HG03025 (cell line): ENCODE measurements around the gene NDUFS1.
"Not testable (repeated sequence)": the region's sequence is repeated elsewhere in the genome, so short reads cannot be mapped to it uniquely, and the experiment has no call there.

Experiments used
- ATAC-seq: cut with Tn5 transposase; IDR thresholded peaks from one replicate; pipeline ENCODE4 v1.9.1; 2021; ENCODE audit warnings: mild to moderate bottlenecking, moderate library complexity; ENCODE audit not compliant: unreplicated experiment, low FRiP score

NDUFS1 gene

DNA sequence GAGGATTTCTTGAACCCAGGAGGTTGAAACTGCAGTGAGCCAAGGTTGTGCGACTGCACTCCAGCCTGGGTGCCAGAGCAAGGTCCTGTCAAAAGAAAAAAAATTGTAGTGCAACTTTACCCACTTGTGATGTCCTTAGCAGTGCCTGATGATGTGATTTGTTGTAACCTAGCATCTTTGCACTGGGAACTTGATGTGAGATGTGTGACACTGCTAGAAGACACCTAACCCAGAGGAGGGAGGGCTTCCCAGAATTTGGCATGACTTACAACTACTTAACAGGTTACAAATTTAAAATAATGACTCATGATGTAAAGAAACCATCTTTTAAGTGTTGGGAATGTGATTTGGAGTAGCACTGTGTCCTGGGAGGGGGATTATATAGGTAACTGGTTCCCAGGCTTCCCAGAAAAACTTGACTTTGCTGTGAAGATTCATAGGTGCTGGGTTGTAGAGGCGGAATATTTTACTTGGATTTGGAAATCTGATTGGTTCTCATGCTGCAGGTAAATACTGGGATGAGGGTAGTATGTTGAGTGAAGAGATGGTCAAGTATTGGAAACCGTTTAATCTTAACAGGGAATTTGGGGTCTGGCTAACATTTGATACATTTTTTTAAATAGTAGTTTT, 4.1 kb upstream of the NDUFS1 start:
- ATAC-seq = no peak

DNA sequence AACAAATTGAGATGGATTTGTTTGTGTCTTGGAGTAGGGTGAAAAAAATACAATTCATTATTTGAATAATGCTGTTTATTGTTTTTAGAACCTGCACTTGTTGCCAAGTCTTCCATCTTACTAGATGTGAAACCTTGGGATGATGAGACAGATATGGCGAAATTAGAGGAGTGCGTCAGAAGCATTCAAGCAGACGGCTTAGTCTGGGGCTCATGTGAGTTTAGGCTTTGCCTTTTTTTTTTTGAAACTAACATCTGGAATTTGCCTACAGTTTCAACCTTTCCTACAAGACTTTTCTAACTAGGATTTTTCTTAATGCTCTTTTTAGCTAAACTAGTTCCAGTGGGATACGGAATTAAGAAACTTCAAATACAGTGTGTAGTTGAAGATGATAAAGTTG, 3.2 kb upstream of the NDUFS1 start:
- not testable (repeated sequence) for ATAC-seq

DNA sequence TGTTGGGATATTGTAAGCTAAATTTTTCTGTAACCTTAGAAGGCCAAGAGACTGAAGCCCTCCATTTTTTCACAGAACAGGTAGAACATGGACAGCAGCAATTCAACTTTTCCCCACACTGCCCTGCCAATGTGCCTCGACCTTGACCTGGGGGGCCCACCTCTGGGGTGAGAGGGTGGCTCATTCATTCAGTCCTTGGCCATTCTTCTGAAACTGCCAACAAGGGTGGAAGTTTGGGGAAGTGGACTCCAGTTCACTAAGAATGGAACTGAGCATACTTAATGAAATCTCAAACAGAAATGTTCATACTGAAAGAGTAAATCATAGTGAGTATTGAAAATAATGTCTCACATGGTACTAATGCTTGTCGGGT, 1.5 kb upstream of the NDUFS1 start:
- no peak for ATAC-seq

GRCh38 chr2:206160125-206160806, 1.0 kb upstream of the NDUFS1 start:
- peak; percentile 52 for ATAC-seq

- peak; percentile 10 for ATAC-seq
Observed at GRCh38 chr2:206158563-206159345, 490 bp downstream of the NDUFS1 start.

- ATAC-seq = not testable (repeated sequence)
Observed at GRCh38 chr2:206157014-206157413, 2.2 kb downstream of the NDUFS1 start.

DNA sequence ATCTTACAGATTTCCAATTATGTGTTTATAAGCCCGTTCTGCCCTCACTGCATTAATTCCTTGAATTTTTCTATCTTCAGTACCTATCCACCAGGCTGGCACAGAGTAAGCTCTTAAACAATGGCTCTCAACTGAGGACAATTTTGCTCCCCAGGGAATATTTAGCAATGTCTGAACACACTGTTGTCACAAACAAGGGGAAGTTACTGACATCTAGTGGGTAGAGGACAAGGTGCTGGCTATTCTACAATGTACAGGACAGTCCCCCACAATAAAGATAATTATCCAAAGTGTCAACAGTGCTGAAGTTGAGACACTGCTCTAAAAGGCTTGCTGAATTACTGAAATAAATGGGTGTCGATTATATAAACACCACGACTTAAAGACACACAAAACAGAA, 5.0 kb downstream of the NDUFS1 start:
- ATAC-seq = no peak

DNA sequence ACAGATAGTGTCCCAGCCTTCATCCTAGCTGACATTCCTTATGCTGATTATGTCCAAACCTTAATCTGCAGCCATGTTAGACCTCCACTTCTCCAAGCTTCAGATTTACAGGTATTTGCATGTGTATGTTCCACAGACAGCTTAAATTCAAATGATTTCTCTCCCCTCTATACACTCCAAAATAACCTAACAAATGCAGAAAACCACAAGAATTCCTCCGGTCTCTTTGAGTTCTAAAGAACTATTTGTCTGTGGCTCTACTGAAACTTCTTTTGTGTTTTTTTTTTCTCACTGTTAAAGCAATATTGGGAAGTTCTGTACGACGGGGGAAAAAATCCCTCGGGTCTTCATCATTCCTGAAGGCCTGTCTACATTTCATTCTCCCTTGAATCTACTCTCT, 8.6 kb downstream of the NDUFS1 start:
- no peak for ATAC-seq

DNA sequence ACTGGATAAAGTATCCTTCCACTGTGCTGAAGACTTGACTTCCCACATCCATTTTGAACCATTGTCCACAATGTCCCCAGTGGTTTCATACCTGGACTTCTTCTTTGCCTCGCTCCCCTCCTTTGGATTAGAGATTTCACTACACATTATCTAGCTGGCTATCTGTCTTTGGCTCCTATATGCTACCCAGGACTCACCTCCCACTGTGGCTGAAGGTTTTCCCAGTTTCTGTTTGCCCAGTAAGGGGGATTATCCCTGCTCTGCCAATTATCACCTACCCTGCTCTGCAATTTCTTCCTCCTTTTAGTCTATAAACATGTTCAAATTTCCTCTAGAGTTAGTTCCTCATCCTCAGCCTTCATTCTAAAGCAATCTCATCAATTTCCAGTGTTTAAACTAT, 9.1 kb downstream of the NDUFS1 start:
- no peak for ATAC-seq

DNA sequence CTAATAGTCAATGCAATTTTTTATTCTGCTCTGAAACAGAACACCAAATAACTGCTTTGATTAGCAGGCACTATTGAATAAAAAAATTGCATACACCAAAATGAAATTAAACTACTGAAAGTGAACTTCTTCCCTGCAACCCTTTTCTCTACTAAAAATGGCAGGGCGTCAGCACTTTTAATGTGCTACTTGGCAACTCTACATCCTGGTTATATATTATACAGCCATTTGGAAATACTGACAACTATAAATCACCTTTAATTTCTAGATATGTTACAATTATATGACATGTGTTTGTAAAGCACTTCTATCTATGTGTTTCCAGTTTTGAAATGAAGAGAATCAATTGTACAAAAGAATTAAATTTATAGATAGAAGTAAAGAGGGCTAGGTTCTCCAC, 9.9 kb downstream of the NDUFS1 start:
- no peak for ATAC-seq

GRCh38 chr2:206145665-206146064, 13.6 kb downstream of the NDUFS1 start:
- ATAC-seq = no peak

DNA sequence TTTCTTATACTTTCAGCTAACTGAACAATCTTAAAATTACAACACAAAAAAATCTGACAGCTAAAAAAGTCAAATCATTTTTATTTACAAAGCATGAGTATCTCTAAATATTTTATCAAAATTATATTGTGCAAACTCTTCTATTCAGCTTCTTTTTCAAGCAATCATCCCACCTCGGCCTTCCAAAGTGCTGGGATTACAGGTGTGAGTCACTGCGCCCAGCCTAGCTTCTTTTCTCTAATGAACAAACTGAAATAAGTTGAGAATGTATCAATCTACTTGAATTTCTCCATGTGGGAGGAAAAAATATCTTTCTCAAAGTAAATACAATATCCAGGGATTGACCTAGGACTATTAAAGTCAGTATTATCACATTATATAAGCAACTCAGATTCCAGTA, 14.9 kb downstream of the NDUFS1 start:
- no peak for ATAC-seq

DNA sequence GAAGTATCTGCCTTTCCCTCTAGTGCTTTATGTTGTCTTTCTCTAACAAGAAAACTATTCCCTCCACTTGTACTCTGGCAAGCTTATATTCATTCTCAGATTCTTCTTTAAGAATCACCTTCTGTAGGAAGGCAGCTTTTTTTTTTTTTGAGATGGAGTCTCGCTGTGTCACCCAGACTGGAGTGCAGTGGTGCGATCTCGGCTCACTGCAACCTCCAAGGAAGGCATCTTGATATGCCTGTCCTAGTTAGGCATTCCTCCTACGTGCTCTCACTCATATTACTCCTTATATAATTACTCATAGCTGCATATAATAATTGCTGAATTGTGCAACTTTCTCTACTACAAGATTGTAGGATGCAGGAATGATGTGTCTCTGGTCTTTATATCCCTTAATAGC, 15.8 kb downstream of the NDUFS1 start:
- ATAC-seq = no peak

- no peak for ATAC-seq
Observed at GRCh38 chr2:206127656-206128055, 31.6 kb downstream of the NDUFS1 start.

- ATAC-seq = no peak
Observed at GRCh38 chr2:206125901-206126300, 33.3 kb downstream of the NDUFS1 start.

DNA sequence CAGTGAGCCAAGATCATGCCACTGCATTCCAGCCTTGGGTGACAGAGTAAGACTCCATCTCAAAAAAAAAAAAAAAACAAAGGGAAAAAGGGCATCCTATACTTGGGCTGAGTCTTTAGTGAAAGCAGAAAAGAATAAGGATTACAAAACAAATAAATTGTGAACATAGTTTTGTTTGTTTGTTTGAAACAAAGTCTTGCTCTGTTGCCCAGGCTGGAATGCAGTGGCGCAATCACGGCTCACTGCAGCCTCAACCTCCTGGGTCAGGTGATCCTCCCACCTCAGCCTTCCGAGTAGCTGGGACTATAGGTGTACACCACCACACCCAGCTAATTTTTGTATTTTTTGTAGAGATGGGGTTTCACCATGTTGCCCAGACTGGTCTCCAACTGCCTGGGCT, 36.7 kb downstream of the NDUFS1 start:
- ATAC-seq = not testable (repeated sequence)

DNA sequence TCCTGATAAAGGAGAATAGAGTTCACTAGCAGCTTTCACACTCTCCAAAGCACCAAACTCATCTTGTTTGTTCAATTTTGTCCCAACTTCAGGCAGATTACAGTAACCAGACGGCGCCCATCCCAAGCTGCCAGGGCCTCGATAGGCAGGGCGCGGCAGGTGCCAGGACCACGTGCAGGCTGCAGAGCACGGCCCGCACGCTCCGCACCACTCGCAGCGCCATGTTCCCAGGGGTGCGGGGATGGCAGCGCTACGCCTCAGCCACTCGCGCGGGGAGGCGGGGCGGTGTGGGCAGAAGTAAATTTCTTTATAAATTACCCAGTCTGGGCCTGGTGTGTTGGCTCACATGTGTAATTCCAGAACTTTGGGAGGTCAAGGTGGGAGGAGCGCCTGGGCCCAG, 43.0 kb downstream of the NDUFS1 start:
- no peak for ATAC-seq

GRCh38 chr2:206115026-206115578, 44.1 kb downstream of the NDUFS1 start:
- no peak for ATAC-seq

DNA sequence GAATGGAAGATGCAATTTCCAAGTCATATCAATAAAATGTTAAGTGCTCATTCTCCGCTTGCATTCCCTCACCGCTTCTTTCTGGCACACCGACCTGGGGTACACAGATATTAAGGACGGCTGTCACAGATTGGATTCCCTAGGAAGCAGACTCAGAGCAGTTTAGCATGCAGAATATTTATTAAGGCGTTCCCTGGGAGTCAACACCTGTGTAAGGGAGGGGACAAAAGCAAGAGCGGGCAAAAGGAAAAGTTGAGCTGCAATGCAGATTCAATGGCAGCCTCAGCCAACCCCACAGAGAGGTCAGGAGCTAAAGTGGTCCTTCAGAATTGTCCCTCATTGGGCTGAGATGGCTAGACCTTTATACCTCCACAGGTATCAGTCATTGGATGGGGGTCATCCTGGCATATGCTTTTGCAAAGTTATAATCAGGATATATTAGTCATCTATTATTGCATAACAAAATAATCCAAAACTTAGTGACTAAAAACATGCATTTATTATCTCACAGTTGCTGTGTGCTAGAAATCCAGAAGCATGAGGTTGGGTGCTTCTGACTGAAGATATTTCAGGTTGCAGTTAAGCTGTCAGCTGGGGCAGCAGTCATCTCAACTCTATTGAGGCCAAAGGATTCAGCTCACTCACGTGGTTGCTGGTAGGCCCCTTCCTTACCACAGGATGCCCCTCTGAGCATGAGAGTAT, 46.2 kb downstream of the NDUFS1 start:
- no peak for ATAC-seq

DNA sequence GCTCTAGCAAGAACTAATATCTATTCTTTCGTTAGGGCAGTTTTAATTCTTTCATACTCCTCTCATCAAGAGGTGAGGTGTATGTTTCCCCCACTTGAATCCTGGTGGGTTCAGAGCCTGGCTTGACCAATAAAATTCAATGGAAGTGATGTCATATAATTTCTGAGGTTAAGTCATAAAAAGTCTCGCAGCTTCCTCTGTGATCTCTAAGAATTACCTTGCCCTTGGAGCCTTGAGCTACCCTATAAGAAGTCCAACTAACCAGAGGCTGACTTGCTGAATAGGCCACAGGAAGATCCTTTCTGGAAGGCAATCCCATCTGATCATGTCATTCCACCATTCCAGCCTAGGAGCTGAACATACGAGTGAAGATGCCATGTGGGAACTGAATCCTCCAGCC, 47.1 kb downstream of the NDUFS1 start:
- ATAC-seq = no peak

GRCh38 chr2:206108713-206109112, 50.5 kb downstream of the NDUFS1 start:
- no peak for ATAC-seq
